ENCODE measurements around the gene MDFI.

GRCh38 chr6:41594326-41594725, 43.9 kb upstream of the MDFI start:
- no peak for TF ChIP-seq CTCF (IDR thresholded peaks at IDR 0.05)
- no peak for TF ChIP-seq POLR2A (IDR thresholded peaks at IDR 0.05)

Data from body of pancreas (tissue), 4 donors.